GM12892 (cell line): Measurements from ENCODE around the gene ACKR4.
A peak's percentile ranks its signal among the peaks of the same experiment; 100 is the strongest.
"Not testable (repeated sequence)": the region's sequence is repeated elsewhere in the genome, so short reads cannot be mapped to it uniquely, and the experiment has no call there.

ENCODE experiments used
- DNase-seq: peaks from one replicate; pipeline ENCODE4 v3.0.0; 2011; ENCODE audit not compliant: insufficient read length
- FAIRE-seq: peaks from 2 replicates; lab custom pipeline; 2011; peaks lifted over from hg19 to GRCh38; lab: Jason Lieb, UNC
- POLR2A ChIP-seq: IDR thresholded peaks from 2 replicates; pipeline ENCODE4 v1.6.1; 2011; ENCODE audit warnings: low read depth, low read length, control low read depth
- POLR2AphosphoS5 ChIP-seq: IDR thresholded peaks from 2 replicates; pipeline ENCODE4 v1.6.1; 2011; ENCODE audit warnings: low read depth, low read length, control low read depth
- TAF1 ChIP-seq: IDR thresholded peaks from 2 replicates; pipeline ENCODE4 v1.6.1; 2011; ENCODE audit warnings: low read depth, mild to moderate bottlenecking, control low read depth, low read length, borderline replicate concordance

ACKR4 gene

DNA sequence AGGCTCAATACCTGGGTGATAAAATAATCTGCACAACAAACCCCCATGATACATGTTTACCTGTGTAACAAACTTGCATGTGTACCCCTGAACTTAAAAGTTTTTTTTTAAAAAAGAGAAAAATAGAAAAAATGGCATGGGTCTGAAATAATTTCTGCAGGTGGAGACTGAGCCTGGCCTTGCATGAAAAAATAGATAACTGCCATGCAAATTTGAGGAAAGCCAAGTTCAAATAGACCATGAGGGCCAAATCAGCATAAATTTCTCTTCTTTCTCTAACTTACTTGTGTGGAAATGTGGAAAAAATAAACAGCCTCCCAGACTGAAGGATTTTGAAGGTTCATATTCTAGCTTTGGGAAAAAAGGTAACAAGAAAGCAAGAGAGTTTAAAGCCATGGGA is 744 bp upstream of the ACKR4 start:
- DNase-seq (no peak), FAIRE-seq (no peak)
- TF ChIP-seq TAF1 (no peak), POLR2AphosphoS5 (no peak), POLR2A (no peak)

DNA sequence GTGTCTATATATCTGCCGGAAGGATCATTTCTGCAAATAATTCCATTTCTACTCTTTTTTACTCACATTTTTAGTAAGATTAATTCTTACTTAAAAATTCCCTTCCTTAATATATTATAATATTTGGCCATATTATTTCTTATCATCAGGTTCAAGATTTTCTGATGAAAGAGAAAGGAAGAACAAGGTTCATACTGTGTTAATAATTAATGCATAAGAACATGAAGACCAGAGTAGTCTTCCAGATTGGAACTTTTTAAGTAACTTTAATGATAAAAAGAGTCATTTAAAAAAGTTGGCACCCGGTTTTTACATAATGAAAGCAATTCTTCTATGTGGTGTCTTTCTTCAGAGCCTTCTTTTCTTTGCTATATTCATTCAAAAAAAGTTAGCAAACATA is 590 bp downstream of the ACKR4 start:
- no peak for FAIRE-seq
- DNase-seq = no peak
- TF ChIP-seq POLR2A = no peak
- TF ChIP-seq POLR2AphosphoS5 = no peak
- TF ChIP-seq TAF1 = no peak

DNA sequence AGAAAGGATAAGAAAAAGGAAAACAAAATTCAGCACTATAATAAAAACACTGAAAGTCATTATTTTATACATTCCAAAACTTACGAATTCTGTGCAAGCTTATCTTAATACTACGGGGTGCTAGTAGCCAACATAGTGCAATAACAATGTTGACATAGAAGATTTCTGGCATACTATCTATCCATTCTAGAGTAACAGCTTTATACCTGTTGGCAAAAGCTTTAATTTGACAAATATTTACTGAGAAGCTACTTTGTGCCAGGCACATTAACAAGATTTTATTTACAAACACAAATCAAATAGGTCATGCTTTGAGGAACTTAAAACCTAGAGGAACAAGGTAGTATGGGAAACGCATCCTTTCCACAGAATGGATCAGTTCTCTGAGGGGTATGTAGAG is 1.1 kb downstream of the ACKR4 start:
- FAIRE-seq (no peak), DNase-seq (no peak)
- TF ChIP-seq POLR2AphosphoS5 (no peak), POLR2A (no peak), TAF1 (no peak)

DNA sequence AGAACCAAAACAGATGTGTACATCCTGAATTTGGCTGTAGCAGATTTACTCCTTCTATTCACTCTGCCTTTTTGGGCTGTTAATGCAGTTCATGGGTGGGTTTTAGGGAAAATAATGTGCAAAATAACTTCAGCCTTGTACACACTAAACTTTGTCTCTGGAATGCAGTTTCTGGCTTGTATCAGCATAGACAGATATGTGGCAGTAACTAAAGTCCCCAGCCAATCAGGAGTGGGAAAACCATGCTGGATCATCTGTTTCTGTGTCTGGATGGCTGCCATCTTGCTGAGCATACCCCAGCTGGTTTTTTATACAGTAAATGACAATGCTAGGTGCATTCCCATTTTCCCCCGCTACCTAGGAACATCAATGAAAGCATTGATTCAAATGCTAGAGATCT is 3.5 kb downstream of the ACKR4 start:
- peak; percentile 46 for FAIRE-seq
- DNase-seq = not testable (repeated sequence)

DNA sequence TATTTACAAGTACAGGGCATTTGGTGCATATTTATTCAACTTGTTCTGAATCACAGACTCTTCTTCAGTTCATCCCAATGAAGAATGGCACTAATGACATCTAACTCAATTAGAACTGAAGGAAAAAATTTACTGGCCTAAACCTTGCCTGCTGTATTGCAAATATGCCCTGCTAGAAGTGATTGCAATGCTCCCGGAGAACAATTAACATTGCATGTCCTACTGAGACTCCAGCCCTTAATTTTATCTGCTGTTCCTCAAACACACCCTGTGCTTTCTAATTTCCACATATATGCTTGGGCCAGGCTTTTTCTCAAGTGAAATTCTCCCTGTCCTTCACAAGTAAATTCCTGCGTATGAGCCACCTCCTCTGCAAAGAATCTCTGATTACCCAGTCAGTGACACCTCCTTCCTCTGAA is 8.3 kb downstream of the ACKR4 start:
- FAIRE-seq (no peak), DNase-seq (no peak)
- no peak for TF ChIP-seq POLR2A
- TF ChIP-seq TAF1 = no peak
- TF ChIP-seq POLR2AphosphoS5 = no peak

DNA sequence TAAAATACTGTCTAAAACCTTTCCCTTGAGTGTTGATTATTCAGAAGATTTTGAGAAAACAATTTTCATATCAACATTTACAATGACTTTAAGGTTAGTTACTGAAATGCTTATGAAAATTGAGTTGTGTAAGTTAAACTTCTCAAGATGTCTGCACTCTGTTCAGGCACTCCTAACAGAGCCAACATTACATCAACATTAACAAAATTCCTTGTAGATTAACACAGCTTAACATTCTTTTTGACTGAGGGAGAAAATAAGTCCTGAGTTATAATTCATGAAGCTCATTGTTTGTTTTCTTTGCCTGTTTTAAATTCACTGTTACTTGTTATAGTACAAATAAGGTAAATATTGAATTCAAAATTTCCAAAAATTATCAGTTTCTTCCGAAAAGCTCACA is 9.0 kb downstream of the ACKR4 start:
- FAIRE-seq (no peak), DNase-seq (no peak)
- TF ChIP-seq POLR2AphosphoS5 (no peak), POLR2A (no peak), TAF1 (no peak)

DNA sequence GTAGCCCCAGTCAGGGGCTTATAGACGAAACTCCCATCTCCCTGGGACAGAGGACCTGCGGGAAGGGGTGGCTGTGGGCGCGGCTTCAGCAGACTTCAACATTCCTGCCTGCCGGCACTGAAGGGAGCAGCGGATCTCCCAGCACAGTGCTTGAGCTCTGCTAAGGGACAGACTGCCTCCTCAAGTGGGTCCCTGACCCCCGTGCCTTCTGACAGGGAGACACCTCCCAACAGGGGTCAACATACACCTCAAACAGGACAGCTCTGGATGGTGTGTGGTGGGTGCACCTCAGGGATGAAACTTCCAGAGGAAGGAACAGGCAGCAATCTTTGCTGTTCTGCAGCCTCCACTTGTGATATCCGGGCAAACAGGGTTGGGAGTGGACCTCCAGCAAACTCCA is 9.6 kb downstream of the ACKR4 start:
- FAIRE-seq = not testable (repeated sequence)

DNA sequence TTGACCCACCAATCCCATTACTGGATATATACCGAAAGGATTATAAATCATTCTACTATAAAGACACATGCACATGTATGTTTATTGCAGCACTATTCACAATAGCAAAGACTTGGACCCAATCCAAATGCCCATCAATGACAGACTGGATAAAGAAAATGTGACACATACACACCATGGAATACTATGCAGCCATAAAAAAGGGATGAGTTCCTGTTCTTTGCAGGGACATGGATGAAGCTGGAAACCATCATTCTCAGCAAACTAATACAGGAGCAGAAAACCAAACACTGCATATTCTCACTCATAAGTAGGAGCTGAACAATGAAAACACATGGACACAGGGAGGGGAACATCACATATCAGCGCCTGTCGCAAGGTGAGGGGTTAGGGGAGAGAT is 18.2 kb downstream of the ACKR4 start:
- not testable (repeated sequence) for DNase-seq, FAIRE-seq

More for the DNA sequence above, 9.6 kb downstream of the ACKR4 start:
- not testable (repeated sequence) for DNase-seq

DNA sequence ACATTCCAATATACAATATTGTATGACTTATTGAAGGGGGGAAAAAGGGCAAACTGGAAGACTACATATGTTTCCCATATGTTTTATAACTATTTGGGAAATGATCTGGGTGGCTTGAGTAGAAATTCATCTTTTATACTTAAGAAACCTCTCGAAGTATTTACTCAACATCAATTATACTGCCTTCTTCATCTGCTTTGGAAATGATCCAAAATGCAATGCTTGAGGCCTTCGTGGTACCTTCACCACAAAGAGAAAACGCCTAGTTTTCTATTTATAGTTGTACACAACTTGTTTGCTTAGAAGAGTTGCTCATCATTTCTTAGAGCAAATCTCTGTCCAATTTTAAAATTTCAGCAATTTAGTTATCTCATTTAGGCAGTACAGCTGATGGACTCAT is 18.8 kb downstream of the ACKR4 start:
- DNase-seq (no peak), FAIRE-seq (no peak)
- TF ChIP-seq TAF1 = no peak
- no peak for TF ChIP-seq POLR2A
- no peak for TF ChIP-seq POLR2AphosphoS5

DNA sequence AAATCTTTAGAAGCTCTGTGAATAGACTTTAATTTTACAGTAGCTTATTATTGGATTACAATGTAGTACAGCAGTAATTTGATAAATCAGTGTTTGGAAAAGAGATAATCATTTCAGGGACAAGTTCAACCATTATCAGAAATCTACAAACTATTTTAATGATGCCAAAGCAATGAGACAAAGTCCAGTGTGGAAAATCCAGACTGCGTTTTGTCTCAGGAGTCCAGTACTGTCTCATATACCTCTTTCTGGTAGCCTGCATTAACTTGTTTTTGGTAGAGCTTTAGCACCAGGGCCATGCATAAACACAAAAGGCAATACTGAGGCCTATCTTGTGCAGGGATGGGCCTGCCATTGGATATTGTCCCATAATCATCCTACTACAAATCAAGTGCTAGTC is 19.7 kb downstream of the ACKR4 start:
- FAIRE-seq (no peak), DNase-seq (no peak)
- TF ChIP-seq POLR2A (no peak), TAF1 (no peak), POLR2AphosphoS5 (no peak)

DNA sequence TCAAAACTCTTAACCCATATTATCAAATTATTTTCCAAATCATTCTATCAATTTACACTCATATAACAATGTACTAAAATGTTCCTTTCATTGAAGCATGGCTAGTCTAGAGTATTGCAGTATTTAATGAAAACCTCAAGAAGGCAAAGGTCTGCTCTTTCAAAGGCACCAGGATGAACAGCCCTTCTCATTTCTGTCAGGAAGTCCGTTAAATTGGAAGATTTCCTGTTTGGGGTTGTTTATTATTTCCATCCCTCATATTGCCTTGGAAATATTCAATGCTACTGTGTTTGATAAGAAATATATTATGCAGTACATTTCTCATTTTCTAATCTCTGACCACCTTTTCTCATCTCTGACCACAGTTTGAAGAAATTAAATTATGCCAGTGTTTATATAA is 25.1 kb downstream of the ACKR4 start:
- no peak for FAIRE-seq
- TF ChIP-seq POLR2AphosphoS5 (no peak), TAF1 (no peak), POLR2A (no peak)
- no peak for DNase-seq

DNA sequence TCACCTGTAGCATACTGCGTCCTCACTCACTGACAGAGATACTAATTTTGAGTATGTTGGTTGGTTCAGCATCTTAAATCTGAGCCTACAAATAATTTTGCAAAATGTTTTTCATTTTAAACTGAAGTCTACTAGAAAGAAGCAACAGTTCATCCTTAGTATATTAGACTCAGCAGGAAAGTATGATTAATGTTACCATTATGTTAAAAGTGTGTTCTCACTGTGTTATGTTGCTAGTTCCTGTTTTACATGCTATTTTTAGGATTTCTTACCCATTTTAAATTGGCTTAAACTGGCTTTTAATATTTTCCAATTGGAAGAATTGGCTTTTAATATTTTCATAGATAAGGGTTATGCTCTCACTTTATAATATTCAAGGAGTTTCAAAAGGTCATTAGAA is 25.7 kb downstream of the ACKR4 start:
- no peak for DNase-seq
- TF ChIP-seq POLR2A (no peak), TAF1 (no peak), POLR2AphosphoS5 (no peak)
- FAIRE-seq = no peak

DNA sequence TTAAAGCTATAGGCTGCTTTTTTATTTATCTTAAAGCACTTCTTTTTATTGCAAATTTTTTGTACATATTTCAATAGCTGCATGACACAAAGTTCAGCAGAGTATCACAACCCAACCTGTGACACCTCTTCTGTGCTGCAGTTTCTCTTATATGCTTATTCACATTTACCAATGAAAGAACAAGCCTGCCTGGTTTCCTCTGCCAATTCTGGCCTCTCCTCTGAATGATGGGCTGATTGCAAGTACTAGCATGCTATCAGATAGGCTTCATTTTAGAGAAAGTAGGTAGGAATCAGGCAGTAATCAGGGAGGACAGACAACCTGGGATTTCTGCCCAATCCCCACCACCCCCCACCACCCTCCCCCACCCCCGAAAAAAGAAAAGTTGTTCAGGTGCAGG is 26.6 kb downstream of the ACKR4 start:
- TF ChIP-seq POLR2A (no peak), POLR2AphosphoS5 (no peak), TAF1 (no peak)
- DNase-seq (no peak), FAIRE-seq (no peak)

DNA sequence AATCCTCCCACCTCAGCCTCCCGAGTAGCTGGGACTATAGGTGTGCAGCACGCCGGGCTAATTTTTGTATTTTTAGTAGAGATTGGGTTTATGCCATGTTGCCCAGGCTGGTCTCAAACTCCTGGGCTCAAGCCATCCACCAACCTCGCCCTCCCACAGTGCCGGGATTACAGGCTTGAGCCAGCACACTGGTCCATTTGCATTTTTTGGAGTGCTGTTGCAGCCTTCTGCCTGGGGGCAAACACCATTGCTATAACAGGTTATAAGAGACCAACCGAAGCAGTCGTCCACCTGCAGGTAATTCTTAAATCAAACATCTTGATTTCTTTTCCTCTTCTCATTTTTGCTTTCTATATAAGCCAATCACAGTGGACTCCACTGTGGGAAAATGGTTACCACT is 27.7 kb downstream of the ACKR4 start:
- no peak for FAIRE-seq

More for the DNA sequence above, 27.7 kb downstream of the ACKR4 start:
- no peak for DNase-seq
- TF ChIP-seq POLR2A = no peak
- TF ChIP-seq POLR2AphosphoS5 = no peak
- TF ChIP-seq TAF1 = no peak
